ENCODE measurements around the gene ZP4.
"Not testable (repeated sequence)": the region's sequence is repeated elsewhere in the genome, so short reads cannot be mapped to it uniquely, and the experiment has no call there.

The ZP4 gene

DNA sequence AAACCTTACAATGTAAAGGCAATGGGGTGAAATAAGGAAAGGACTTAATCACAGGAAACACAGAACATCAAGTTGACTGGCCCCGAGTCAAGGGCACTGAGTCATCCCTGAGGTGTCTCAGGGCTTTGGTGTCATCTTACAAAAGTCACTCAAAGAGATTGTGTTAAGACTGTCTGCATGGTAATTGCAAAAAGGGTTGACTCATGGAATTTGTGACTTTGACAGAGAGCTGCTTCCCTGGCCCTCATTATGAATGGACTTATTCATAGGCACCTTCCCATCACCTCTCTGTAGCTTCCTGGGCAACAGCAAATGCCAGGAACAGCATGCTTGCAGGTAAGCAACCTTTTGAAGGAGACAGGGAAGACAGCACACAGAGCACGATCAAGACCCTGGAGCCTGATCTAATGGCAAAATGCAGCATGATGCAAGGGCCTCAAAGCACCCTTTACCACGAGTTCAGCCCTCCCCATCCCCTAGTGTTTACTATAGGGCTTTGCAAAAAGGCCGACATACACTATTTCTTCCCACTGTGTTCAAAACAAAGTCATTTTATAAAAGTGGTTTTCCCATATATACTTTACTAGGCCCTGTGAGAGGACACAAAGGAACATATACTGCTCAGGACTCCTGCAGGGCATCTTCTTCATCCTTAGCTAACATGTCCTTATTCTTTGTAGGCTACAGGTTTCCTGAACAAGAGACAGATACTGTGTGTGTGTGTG, 17.1 kb downstream of the ZP4 start:
- DNase-seq: no peak

DNA sequence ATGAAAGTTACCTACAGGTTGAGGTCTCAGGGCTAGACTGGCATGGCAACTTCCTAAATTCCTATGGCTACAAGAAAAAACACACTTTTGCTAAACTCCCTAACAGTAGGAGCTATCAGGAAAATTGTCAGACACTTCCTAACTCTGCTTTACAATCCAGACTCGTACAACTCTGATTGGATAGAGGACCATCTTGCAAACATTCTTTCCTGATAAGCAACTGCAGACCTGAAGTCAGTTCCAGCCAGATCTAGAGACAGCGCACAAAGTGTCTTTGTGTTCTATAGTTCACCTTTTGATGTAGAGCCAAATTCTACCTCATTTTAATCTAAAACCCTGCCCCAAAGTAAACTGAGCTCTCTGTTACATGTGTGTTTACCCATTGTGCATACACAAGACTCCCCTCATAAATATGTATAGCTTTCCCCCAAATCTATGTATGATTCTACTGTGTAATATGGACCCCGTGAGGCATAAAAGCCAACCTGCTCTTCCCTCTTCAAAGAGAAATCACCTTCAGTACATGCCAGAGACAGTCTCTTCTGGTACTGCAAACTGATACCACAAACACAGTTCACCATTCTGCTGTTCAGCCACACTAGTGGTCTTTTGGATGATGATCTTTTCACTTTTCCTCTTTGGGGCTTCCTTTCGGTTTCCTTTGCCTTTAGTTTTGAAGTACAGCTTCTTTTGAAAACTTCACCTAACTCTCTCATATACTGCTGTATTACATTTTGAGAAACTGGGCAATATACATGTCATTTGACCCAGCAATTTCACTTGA, 21.7 kb downstream of the ZP4 start:
- DNase-seq: no peak

DNA sequence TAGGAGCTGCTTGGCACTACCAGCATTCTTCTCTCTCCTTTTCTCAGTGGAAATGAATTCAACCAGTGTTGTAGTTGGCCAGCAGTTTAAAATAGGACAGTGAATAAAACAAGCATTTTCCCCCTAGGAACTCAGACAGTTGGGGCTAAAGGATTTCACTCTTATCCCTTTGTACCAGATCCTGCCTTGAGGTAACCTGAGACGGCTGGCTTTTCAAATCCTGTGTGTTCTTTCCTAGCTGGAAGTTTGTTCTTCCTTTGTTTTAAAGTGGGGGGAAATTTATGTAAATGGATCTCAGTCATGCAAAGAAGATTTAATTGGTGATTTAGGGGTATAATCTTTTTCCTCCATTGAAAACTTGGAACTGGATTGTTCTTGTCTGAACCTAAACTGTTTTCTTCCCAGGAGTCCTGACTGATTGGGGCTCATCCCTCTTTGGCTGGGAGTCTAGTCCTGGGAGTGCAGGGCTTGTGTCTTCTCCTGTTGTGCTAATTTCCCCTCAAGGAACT, 23.3 kb downstream of the ZP4 start:
- DNase-seq: no peak

DNA sequence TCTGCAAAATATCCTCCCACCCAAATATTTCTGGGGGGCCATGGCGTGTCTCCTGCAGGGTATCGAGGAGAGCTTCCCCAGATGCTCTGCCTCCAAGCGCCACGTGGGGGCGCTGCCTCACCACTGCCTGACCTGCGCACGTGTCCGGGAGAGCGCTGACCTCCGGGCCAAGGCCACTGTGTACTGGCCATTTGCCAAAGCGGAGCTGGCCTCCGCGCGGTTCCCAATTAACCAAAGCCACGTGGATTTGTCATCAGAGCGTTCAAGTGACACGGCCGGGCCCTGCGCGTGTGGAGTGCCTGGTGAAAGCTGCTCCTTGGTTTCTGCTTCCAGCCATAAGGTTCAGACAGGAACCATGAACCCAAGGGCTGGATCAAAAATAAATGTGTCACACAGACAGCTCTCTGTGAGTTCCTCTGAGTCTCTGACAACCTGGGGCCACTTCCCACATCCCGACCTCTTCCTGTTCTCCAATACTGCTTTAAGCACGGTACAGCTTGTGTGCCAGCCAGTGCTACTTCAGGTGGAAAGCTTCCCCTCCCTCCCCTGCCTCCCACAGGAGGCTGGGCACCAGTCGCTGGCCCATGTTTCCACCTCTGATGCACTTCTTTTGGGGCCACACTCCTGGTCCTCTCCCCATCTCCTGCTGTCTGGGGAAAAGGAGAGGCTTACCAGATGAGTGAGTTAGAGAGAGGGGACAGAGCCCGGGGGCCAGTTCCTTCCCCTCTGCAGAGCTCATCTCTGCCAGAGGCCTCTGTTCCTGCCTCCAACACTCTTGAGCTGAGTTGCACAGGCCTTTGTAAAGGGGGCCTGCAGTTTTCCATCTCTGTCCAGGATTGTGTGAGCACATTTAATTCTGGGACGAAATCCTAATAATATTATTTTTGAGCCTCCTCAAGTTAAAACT, 26.1 kb downstream of the ZP4 start:
- DNase-seq: peak; percentile 79

DNA sequence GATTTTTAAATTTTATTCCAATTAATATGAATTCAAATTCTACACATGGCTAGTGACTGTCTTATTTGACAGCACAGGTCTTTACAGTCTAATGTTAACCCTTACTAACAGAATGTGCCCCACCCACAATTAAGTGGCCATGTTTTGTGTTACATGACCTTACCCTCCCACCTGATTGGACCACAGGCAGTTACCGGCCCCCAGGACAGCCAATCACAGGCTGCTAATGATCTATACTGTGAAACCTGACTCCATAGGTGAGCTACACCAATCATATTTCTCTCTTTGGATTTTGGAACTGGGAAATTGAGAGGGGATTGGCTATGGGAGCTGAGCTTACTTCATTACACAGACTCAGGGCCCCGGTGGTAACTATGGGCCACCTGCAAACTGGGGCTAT, 27.5 kb downstream of the ZP4 start:
- DNase-seq: no peak

DNA sequence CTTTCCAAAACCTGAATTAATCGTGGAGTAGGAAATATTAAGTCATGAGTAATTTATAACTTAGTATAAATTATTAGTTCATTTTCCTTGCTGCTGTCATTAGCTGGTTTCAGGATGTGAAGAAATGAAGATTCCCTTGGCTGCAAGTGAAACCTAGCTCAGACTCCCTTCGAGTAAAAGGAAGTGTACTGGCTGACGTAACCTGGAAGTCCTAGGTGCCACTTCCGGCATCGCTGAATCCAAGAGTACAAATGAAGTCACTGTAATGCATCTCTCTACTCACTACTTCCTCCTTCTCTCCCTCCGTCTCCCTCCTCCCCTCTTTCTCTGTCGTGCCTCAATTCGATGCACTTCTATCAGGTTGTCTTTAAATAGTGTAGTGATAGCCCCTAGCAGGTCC, 28.8 kb downstream of the ZP4 start:
- DNase-seq: no peak

DNA sequence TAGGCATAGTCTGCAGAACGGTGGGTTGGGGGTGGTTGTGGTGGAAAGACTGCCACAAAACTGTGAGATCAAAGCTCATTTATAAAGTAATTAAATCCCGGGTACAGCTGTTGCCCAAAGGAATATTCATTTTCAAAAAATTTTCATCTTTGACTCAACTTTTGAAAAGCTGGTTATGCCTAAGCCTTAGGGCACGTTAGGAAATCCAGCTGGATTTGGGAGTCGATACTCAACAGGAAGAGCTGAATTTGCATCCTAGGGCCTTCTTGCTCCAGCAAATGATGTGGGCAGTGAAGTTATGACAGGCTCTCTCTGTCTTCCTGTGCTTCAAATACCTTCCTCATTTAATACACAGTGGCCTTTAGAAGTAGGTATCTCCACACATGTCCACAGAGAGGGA, 31.7 kb downstream of the ZP4 start:
- DNase-seq: no peak

DNA sequence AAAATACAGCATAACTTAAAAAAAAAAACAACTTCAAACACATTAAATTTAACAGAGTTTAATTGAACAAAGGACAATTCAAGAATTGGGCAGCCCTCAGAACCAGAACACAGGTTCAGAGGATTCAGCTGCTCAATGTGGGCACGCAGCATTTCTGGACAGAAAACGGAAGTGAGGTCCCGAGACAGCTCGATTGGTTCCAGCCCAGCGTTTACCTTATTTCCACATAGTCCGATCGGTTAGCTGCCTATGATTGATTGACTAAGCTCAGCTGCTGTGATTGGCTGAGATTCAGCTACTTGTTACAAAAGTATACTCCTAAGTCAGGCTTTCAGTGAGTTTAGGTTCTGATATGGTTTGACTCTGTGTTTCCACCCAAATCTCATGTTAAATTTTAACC, 33.3 kb downstream of the ZP4 start:
- no peak for DNase-seq

DNA sequence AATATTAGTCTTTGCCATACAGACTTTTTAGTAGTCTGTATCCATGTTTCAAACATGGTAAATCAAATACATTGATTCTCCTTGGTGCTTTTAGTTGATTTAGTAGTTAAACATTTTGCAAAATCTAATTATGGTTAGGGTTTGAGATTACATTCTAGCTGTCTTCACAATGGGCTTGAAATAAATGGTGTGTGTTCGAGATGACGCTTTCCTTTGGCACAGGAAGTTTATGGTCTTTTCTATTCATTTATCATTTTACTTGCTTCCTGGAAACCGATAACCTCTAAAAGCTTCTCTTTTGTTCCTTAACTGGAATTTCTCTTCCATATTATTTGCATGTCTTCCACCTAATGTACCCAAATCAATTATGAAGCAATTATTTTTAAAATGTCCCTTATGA, 38.4 kb downstream of the ZP4 start:
- DNase-seq: no peak

DNA sequence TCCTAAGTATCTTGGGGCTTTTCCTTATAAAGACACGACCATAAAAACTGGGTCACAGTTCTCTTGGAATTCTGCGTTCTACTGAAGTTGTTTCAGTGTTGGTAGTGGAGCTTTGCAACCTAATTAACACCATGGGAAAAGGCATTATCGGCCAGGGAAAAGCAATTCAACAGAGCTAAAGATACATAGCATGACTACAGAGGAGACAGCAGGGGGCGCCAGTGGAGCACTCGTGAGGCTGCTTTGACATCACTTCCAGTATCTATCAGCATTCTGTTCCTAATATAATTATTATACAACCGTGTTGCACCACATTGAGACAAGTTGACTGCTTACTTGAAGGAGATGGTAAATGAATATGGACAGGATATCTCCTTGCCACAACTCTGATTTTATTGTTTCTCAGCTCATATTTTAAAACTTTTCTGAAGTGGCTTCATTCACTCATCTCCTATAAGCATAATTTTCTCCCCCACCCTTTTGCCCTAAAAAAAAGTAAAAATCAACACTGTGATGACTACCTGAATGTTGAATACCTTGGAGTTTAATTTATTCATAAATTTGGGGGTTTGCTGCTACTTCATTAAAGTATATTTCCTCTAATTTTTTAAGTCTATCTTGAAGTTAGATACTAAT, 39.4 kb downstream of the ZP4 start:
- no peak for DNase-seq

DNA sequence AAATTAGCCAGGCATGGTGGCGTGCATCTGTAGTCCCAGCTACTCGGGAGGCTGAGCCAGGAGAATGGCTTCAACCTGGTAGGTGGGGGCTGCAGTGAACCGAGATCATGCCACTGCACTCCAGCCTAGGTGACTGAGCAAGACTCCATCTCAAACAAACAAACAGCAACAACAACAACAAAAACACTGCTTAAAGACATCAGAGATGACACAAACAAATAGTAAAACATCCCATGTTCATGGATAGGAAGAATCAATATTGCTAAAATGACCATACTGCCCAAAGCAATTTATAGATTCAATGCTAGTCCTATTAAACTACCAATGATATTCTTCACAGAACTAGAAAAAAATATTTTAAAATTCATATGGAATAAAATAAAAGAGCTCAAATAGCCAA, 47.2 kb downstream of the ZP4 start:
- DNase-seq: not testable (repeated sequence)

DNA sequence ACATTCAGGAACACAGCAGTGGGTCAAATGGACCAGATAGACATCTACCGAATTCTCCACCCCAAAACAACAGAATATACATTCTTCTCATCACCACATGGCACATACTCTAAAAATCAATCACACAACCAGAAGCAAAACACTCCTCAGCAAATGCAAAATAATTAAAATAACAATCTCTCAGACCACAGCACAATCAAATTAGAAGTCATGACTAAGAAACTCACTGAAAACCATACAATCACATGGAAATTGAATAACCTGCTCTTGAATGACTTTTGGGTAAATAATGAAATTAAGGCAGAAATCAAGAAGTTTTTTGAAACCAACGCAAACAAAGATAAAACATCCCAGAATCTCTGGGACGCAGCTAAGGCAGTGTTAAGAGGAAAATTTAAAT, 49.2 kb downstream of the ZP4 start:
- DNase-seq: no peak

DNA sequence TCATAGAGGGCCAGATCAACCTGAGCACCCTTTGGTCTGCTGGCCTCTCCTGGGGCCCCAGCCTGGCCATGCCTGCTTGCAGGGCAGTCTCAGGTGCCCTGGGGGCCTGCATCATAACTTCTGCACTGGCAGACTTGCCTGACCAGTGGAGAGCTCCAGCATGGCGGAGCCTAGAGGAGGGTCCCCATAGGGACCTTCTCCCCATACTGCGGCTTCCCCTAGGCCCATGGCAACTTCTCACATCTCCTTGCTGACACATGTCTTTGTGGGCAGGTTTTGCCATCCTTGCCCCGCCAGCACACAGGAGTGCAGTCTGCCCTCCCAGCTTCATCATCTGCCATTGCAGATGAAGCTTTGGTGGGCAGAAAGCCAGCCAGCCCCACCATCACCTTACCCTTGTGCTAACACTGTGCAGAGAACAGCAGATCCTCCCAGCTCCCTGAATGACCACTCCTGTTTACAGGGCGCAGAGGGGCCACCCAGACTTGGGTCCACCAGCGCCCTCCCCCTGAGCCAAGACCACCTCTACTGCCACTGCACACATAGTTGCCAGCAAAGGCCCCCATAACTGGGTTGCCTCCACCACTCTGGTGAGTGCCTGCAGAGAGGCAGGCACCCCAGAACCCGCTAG, 51.7 kb downstream of the ZP4 start:
- no peak for DNase-seq

DNA sequence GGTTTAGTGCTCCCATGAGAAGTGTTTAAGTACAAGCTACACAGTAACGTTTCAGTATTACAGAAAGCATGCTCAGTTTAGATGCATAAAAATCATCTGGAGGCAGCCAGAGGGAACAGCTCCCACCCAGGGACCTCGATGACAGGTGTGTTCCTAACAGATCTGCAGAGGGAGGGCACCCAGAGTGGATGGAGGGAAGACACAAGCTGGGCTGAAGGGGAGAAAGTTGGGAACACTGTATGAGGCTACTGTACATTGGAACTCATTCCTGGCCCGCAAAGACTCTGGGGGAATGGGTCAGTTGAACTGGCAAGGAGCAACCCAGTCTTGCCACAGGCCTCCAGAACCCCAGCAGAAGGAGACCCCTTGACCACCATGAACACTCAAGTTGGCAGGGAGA, 52.4 kb downstream of the ZP4 start:
- no peak for DNase-seq

DNA sequence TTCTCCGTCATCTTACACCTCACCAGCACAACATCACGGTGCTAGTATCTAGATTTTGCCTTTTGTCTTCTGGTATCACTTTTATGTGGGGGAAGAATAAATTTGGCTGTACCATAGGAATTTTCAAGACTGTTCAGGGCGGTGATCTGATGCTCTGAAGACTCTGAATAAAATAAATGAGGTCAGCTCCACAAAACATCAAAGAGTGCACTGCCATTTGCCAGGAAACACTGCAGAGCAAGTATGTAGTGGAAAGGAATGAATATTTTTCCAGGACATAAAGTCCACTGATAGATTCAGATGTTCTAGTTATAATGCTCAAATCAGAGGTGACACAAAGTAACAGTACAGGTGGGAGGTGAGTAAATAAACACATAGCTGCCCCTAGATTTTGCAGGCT, 56.3 kb downstream of the ZP4 start:
- no peak for DNase-seq

DNA sequence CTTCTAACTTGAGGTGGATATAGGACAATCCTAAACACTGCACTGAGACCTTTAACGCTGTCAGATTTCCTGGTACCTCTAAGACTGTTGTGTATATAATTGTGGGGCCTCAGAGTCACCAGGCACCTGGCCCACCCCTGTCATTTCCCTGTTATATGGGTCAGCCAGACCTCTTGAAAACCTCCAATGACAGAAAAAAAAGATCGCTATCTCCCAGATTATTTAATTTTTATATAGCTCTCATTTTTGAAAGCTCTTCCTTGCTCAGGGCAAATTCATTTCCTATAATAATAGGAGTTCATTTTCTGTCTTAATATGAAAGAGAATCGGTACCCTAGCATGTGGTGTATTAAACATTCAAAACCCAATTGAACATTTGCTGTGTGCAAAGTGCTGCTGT, 56.7 kb downstream of the ZP4 start:
- DNase-seq: no peak

DNA sequence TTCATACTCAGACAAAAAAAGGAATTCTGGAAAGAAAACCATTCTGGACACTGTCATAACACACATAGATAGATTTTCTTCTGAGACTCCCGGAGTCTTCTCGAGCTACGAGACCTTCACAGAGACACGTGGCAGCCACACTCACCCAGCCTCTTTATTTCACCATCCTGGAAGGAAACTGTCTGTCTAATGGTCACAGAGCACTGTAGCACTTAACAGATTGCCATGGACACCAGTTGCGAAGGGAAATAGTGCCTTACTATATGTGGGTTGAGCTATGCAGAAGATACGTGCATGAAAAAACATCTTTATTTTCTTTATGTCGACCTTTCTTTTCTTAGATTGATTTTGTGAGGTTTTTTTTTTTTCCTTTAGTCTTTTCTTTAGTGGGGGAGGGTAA, 57.9 kb downstream of the ZP4 start:
- no peak for DNase-seq

Data from right forelimb (tissue), 1 donor.